DOHH2 (cell line): ENCODE results near the gene CPLX3.

Experiments
- H3F3A ChIP-seq: fragments of 200-600 bp; sonication (generic), shearing (Covaris generic); 2 replicates; pipeline ENCODE4 v1.6.0; 2016; ENCODE audit warnings: antibody characterized with exemption, mild to moderate bottlenecking; ENCODE audit not compliant: control insufficient read depth, insufficient read depth
- H3K27ac ChIP-seq: fragments of 200-600 bp; sonication (generic); 2 replicates; pipeline ENCODE4 v1.5.1; 2014; ENCODE audit warnings: low read depth, mild to moderate bottlenecking, low read length, moderate library complexity
- H3K27me3 ChIP-seq: fragments of 200-600 bp; sonication (generic); 2 replicates; pipeline ENCODE4 v1.6.1; 2014; ENCODE audit warnings: mild to moderate bottlenecking, low read length, mixed read lengths; ENCODE audit not compliant: control insufficient read depth
- H3K36me3 ChIP-seq: fragments of 200-600 bp; sonication (generic); 2 replicates; pipeline ENCODE4 v1.6.1; 2014; ENCODE audit warnings: mild to moderate bottlenecking, low read length, moderate library complexity, mixed read lengths; ENCODE audit not compliant: control insufficient read depth
- H3K4me1 ChIP-seq: fragments of 200-600 bp; sonication (generic); 2 replicates; pipeline ENCODE4 v1.6.1; 2014; ENCODE audit warnings: mild to moderate bottlenecking, low read length, mixed read lengths; ENCODE audit not compliant: control insufficient read depth
- H3K4me2 ChIP-seq: fragments of 200-600 bp; sonication (generic); 2 replicates; pipeline ENCODE4 v1.6.0; 2014; ENCODE audit warnings: mild to moderate bottlenecking, low read length, moderate library complexity
- H3K4me3 ChIP-seq: fragments of 200-600 bp; sonication (generic); 2 replicates; pipeline ENCODE4 v1.5.1; 2014; ENCODE audit warnings: mild to moderate bottlenecking, low read length, mixed read lengths
- H3K79me2 ChIP-seq: fragments of 200-600 bp; sonication (generic); 2 replicates; pipeline ENCODE4 v1.6.1; 2014; ENCODE audit warnings: mild to moderate bottlenecking, low read length, mixed read lengths; ENCODE audit not compliant: control insufficient read depth
- H3K9me2 ChIP-seq: fragments of 200-600 bp; sonication (generic); replicated peaks from 2 replicates; pipeline ENCODE4 v1.6.1; 2014; ENCODE audit warnings: mild to moderate bottlenecking, low read length, mixed read lengths; ENCODE audit not compliant: control insufficient read depth
- H3K9me3 ChIP-seq: fragments of 200-600 bp; sonication (generic); 2 replicates; pipeline ENCODE4 v1.6.1; 2014; ENCODE audit warnings: antibody characterized with exemption, low read length, mixed read lengths; ENCODE audit not compliant: control insufficient read depth, insufficient read depth
- H4K20me1 ChIP-seq: fragments of 200-600 bp; sonication (generic); 2 replicates; pipeline ENCODE4 v1.6.0; 2014; ENCODE audit warnings: low read depth, mild to moderate bottlenecking, antibody characterized with exemption, low read length, moderate library complexity; ENCODE audit not compliant: control insufficient read depth, insufficient read depth
- EZH2phosphoT487 ChIP-seq: fragments of 200-600 bp; sonication (generic); IDR thresholded peaks from 2 replicates; pipeline ENCODE4 v1.6.1; 2017; ENCODE audit warnings: borderline replicate concordance, mild to moderate bottlenecking, antibody characterized with exemption, low read length, moderate library complexity, mixed read lengths
- TF ChIP-seq, protein P1 (sequence below): fragments of 200-600 bp; sonication (generic); IDR thresholded peaks from one replicate; pipeline ENCODE4 v1.5.1; 2014; ENCODE audit warnings: antibody characterized with exemption, mild to moderate bottlenecking, low read depth, low read length; ENCODE audit not compliant: poor library complexity, severe bottlenecking

The CPLX3 gene

DNA sequence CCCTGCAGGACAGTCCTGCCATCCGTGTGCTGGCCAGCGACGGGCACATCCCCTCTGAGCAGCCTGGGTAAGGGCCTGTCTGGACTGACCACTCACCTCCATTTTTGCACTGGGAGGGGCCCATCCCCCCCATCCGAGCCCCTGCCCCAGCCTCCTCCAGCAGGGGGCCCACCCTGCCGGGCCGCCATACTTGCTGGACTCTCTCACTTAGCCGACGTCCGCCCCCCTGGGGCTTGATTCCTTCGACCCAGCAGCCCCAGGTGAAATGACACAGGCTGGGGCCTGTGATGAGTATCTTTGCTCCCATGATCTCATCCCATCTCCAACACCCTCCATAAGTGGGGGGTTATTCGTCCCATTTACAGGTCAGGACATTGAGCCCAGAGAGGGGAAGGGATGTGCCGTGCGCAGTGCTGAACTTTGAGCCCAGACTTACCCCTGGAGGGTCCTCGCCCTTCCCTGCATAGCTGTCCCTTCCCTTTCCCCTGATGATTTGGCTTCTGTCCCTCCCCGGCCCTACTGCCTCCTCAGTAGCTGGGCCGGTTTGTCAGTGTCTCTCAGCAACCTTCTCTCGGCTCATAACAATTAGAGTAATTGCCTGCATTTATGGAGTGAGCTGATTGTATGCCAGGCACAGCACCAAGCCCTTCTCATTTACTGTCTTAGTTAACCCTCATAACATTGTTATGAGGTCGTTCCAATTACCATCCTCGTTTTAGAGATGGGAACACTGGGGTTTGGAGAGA is 9.6 kb upstream of the CPLX3 start:
- Histone ChIP-seq H3K27me3 (no peaks in the 10 kb centered on the region), H3F3A (0 out of 2 replicates have a peak, but pooled peaks cover 2% of the 10 kb centered on the region), H3K27ac (no peak overlapping the region)

DNA sequence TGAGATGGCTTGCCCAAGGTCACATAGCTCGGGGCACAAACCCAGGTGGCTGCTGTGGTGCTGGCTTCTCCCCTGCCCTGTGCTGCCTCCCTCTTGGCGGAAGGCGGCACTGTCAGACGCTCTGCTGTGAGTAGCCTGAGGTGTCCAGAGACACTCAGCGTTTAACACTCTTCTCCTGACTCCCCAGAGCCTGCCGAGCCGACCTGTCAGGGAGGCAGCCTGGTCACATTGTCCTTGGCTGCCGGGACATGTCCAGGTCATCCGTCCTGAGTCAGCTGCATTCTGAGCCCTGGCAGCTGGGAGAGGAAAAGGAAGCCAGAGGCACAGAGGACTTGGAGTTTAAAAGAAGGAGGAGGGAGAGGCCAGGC is 9.1 kb upstream of the CPLX3 start:
- Histone ChIP-seq H3K27ac (no peak overlapping the region), H3F3A (0 out of 2 replicates have a peak, but pooled peaks cover 2% of the 10 kb centered on the region), H3K9me3 (no peaks in the 10 kb centered on the region), H3K27me3 (no peaks in the 10 kb centered on the region), H4K20me1 (no peaks in the 10 kb centered on the region), H3K79me2 (no peaks in the 10 kb centered on the region), H3K4me2 (no peak overlapping the region), H3K4me1 (peaks cover 50% of the 10 kb centered on the region), H3K36me3 (no peaks in the 10 kb centered on the region), H3K4me3 (no peak overlapping the region), H3K9me2 (no peaks in the 10 kb centered on the region)
- TF ChIP-seq EZH2phosphoT487: no peak
- TF ChIP-seq, protein P1, sequence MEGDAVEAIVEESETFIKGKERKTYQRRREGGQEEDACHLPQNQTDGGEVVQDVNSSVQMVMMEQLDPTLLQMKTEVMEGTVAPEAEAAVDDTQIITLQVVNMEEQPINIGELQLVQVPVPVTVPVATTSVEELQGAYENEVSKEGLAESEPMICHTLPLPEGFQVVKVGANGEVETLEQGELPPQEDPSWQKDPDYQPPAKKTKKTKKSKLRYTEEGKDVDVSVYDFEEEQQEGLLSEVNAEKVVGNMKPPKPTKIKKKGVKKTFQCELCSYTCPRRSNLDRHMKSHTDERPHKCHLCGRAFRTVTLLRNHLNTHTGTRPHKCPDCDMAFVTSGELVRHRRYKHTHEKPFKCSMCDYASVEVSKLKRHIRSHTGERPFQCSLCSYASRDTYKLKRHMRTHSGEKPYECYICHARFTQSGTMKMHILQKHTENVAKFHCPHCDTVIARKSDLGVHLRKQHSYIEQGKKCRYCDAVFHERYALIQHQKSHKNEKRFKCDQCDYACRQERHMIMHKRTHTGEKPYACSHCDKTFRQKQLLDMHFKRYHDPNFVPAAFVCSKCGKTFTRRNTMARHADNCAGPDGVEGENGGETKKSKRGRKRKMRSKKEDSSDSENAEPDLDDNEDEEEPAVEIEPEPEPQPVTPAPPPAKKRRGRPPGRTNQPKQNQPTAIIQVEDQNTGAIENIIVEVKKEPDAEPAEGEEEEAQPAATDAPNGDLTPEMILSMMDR: peak; percentile 35

More for the DNA sequence above, 9.6 kb upstream of the CPLX3 start:
- Histone ChIP-seq H3K9me2 (no peaks in the 10 kb centered on the region), H3K79me2 (no peaks in the 10 kb centered on the region), H4K20me1 (no peaks in the 10 kb centered on the region), H3K4me3 (no peak overlapping the region), H3K4me2 (no peak overlapping the region), H3K9me3 (no peaks in the 10 kb centered on the region), H3K4me1 (peaks cover 45% of the 10 kb centered on the region), H3K36me3 (no peaks in the 10 kb centered on the region)
- TF ChIP-seq, protein P1: no peak
- no peak for TF ChIP-seq EZH2phosphoT487

DNA sequence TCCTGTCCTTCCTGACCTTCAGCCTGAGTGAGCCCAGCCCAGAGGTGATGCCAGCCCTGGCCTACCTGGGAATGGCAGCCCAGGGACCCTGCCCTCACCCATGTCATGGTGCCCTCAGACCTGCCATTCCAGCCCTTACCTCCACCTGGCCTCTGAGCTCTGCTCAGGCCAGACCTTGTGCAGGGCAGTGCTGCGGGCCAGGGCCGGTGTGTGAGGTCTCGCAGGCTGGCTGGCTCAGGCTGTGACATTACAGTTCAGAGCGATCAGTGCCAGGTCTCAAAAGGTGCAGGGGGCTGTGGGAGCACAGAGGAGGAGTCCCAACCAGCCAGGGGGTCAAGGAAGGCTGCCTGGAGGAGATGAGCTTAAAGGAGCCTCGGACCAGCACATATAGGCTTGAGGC is 6.4 kb upstream of the CPLX3 start:
- Histone ChIP-seq H3K36me3 (no peaks in the 10 kb centered on the region), H3K27ac (no peak overlapping the region), H3K4me3 (no peak overlapping the region), H3K9me2 (no peaks in the 10 kb centered on the region), H3K79me2 (no peaks in the 10 kb centered on the region), H3K4me2 (peak overlapping the region; percentile 78; the same call in 1 of the 2 replicates), H3F3A (0 out of 2 replicates have a peak, but pooled peaks cover 2% of the 10 kb centered on the region), H3K4me1 (peaks cover 55% of the 10 kb centered on the region), H3K27me3 (0 out of 2 replicates have a peak, but pooled peaks cover 1% of the 10 kb centered on the region), H3K9me3 (no peaks in the 10 kb centered on the region), H4K20me1 (no peaks in the 10 kb centered on the region)
- TF ChIP-seq EZH2phosphoT487: no peak
- TF ChIP-seq, protein P1: no peak
